Effector CD4-positive, alpha-beta T cell (primary cell): ENCODE data around the gene PIK3R2.

ENCODE experiments used
- DNase-seq: peaks from one replicate; pipeline ENCODE4 v3.0.0-alpha.2; 2020

Gene PIK3R2

DNA sequence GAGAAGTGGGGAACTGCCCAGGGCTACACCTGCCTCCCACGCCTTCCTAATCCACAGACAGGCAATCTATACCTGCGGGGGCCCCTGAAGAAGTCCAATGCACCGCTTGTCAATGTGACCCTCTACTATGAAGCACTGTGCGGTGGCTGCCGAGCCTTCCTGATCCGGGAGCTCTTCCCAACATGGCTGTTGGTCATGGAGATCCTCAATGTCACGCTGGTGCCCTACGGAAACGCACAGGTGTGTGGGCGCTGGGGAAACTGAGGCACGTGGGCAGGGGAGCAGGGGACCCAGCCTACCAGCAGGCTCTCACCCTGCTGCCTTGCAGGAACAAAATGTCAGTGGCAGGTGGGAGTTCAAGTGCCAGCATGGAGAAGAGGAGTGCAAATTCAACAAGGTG lies 22.0 kb downstream of the PIK3R2 start:
- DNase-seq: no peak

DNA sequence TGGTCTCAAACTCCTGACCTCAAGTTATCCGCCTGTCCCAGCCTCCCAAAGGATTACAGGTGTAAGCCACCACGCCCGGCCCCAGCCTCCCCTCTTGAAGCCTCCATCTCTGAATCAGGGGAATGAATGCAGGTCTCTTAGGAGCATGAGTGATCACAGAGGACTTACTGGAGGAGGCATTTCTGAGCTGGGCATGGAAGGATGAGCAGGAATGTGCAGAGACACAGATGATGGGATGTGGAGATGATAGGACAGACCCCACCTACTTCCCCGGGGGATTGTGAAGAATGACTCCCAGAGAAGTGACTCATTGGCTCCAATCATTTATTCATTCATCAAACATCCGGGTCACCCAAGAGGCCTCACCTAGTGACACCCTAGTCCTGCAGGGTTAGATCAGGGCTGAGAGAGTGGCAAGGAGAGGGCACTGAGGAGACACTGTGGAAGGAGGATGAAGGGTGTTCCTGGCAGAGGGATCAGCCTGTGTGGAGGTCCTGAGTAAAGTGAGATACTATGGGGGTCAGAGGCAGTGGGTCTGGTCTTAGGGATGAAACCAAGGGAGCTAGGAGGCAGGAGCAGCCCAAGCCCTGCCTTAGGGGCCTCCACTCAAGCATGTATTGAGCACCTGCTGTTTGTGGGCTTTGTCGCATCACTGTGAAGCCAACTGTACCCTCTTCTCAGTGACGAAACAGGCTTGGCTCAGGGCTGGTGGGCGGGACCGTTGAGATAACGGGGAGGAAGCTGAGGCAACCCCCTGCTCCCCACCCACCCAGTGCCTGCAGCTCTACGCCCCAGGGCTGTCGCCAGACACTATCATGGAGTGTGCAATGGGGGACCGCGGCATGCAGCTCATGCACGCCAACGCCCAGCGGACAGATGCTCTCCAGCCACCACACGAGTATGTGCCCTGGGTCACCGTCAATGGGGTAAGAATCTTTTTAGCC lies 23.7 kb downstream of the PIK3R2 start:
- no peak for DNase-seq

GRCh38 chr19:18179957-18180356 lies 27.0 kb downstream of the PIK3R2 start:
- DNase-seq: no peak

- no peak for DNase-seq
Measured at GRCh38 chr19:18183529-18183928, 30.6 kb downstream of the PIK3R2 start.

DNA sequence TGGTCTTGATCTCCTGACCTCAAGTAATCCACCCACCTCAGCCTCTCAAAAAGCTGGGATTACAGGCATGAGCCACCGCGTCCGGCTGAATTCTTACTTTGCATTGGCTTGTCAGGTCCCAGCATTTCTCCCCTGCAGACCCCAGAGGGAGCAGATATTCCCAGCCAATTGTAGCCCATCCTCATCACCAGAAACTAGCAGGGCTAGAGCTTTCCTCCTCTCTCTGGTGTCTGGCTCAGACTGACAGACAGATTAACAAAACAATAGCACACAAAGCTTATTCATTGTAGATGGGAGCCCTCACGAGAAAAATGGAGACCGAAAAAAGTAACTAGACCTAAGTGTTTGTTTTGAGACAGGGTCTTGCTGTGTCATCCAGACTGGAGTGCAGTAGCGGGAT lies 32.6 kb downstream of the PIK3R2 start:
- DNase-seq: no peak

DNA sequence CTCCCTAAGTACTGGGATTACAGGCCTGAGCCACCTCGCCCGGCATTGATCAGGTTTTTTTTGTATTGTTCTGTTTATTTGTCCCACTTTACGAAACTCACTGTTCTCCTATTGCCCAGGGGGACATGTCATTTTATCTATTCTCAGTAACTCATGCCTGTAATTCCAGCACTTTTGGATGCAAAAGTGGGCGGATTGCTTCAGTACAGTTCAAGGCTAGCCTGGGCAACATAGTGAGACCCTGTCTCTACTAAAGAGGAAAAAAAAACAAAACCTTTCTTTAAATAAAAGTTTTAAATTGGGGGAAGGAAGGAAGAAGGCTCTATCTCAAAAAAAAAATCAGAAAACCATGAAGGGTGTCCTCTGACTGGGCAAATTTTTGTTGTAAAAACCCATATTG lies 37.3 kb downstream of the PIK3R2 start:
- no peak for DNase-seq

- DNase-seq: no peak
Measured at GRCh38 chr19:18191640-18192062, 38.7 kb downstream of the PIK3R2 start.

DNA sequence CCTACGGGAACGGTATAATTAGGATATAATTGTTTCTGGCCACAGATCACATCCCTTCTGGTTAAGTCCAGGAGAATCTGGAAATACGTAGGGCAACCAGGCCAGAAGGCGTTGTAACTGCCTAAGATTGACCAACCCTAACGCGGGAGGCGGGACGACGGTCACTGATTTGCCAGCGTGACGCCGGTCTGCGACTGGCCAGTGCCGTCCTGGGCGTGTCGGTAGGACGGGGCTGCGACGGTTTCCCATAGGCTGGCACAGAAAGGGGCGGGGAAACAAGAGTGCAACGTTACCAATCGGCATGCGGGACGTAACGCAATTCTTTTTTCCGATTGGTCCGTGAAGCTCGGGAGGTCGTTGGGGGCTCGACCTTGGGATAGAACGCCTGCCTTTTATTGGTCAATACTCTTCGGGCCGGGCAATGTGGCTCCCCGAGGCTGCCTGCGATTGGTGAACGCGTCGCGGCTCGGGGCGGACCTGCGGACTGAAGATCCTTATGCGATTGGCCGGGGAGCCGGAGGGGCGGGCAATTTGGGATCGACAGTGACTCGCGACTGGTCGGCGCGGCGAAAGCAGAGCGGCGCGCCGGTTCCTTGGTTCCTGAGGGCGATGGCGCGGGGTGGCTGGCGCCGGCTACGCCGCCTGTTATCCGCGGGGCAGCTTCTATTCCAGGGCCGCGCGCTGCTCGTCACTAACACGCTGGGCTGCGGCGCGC lies 39.9 kb downstream of the PIK3R2 start, which contains the start of gene MPV17L2:
TSS of gene MPV17L2 (plus strand) at position 546 of the 715 bp plus-strand sequence. CDS start at position 610, 64 bp downstream.
- peak; percentile 98 for DNase-seq

DNA sequence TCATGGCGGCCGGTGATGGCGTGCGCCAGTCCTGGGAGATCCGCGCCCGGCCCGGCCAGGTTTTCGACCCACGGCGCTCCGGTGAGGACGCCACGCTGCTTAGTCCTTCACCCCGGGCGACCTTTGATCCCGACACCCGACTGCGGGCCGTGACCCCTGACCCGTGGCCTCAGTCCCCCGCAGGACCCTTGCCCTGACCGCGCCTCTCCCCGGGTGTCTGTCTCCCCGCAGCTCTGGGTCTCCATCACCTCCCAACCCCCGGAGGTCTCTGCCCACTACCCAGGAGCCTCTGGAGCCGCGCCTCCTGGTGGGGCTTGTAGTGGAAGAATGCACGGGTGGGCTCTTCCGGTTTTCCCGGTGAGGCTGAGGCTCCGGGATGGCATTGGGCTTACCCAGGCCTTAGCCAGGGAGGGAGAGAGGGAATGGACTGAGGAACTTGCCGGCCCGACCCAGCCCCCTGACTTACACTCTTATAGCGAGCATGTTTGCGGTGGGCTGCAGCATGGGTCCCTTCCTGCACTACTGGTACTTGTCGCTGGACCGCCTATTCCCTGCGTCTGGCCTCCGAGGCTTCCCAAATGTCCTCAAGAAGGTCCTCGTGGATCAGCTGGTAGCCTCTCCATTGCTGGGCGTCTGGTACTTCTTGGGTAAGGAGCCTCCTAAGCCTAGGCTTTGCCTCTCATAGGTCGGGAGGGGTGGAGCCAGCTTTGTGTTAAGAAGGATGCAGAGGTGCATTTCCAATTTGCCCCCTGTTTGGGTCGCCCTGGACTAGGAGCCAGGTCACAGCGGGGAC lies 40.6 kb downstream of the PIK3R2 start:
- no peak for DNase-seq

DNA sequence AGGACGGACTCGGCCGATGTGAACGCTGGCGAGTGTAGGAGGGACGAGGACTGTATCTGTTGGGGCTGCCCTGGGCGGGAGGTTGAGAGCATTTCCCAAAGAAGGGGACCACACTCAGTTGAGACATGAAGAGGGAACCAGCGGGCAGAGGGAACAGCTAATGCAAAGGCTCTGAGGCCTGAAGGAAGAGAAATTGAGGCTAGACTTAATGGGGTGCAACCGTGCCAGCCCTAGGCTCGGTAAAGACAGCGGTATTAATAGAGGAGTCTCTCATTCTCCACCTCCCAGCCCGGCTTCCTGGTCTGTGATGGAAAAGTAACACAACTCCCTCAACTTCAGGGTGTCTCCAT lies 41.2 kb downstream of the PIK3R2 start:
- no peak for DNase-seq

GRCh38 chr19:18194554-18195238 lies 41.7 kb downstream of the PIK3R2 start:
- DNase-seq: no peak

- no peak for DNase-seq
Measured at GRCh38 chr19:18196511-18196845, 43.5 kb downstream of the PIK3R2 start.

GRCh38 chr19:18197306-18197705 lies 44.3 kb downstream of the PIK3R2 start:
- DNase-seq: no peak

DNA sequence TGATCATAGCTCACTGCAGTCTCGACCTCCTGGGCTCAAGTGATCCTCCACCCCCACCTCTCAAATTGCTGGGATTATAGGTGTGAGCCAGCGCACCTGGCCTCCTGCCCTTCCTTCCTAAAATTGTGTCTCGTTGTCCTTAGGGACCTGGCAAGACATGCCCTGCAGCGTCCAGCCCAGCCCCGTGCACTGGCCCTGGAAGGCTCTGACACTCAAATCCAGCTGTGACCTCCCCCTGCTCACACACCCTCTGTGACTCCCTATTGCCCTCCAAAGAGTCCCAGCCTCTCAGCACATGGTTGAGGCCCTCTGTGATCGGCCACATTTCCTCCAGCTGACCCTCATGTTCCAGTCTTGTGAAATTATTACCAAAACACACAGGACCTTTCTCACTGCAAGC lies 45.0 kb downstream of the PIK3R2 start:
- DNase-seq: no peak

GRCh38 chr19:18198374-18198773 lies 45.4 kb downstream of the PIK3R2 start:
- DNase-seq: no peak

- DNase-seq: no peak
Measured at GRCh38 chr19:18202397-18202777, 49.4 kb downstream of the PIK3R2 start.

DNA sequence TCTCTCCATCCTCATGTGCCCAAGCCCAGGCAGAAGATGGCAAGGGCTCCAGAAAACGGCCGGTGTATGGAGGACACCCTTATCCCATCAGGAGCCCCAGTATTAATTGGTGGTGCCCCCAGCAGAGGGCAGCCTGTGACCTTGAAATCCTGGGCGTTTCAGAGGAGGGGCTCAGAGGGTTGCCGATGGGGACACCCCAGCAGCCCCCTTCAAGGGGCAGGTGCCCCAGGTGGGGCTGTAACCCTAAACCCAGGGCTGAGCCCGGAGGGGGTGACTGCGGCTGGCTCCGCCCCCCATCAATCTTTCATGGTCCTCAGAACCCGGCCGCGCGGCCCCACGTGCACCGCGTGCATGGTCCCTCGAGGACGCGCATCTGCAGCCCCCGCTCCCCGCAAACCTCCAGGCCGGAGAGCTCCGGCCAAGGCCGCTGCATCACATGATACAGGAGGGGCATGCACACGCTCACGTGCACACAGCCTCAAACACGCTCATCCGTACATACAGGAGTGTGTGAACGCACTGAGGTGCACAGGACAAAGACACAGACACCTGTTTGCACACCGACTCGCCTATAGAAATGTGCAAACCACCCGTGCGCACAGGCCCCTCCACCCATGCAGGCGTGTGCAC lies 49.9 kb downstream of the PIK3R2 start:
- DNase-seq: no peak

GRCh38 chr19:18203408-18203862 lies 50.5 kb downstream of the PIK3R2 start:
- DNase-seq: no peak

- DNase-seq: peak; percentile 99
Measured at GRCh38 chr19:18203863-18204393, 51.0 kb downstream of the PIK3R2 start, which contains the start of gene RAB3A. Gene RAB3A, minus strand, starts transcription at chr19:18204042. Its CDS starts 1,302 bp downstream, at chr19:18202740.

GRCh38 chr19:18204394-18205199 lies 51.6 kb downstream of the PIK3R2 start:
- DNase-seq: no peak
